ENCODE results near the gene PSMG3. TPM values are rescaled to one million over a fixed set of nuclear protein-coding genes. Genes with fewer than 3 reads are reported as not detected.

Gene PSMG3
- total and polyA plus RNA-seq, 2 experiments from 2014 or later = 28.3 to 84.8 TPM

DNA sequence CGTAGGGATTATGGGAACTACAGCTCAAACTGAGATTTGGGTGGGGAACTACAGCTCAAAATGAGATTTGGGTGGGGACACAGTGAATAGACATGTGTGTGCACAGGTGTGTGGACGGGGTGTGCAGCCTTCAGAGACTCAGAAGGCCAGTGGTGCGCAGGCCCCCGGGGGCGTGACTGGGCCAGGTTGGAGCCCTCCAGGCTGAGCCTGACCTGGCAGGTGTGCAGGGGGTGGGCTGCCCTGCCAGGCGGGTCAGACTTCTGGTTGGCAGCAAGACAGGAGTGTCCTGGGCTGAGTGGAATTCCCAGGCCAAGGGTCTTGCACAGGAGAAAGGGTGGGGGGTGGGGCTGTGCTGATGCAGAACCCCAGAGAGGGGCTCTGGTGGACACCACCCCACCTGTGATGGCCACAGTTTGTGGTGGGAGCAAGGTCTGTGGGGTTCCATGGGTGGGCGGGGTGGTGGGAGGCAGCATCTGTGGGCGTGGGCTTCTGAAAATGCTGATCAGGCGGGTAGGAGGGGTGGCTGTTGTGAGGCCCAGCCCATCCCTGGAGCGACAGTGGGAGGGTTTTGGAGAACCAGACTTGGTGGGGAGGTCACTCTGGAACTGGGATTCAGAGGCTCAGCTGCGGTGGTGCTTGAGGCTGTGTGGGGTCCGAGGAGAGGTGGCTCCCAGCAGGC, 29.3 kb upstream of the PSMG3 start:
- Histone ChIP-seq H3K9me2 (ENCODE audit: insufficient read depth) (no peaks in the 10 kb centered on the region), H3K36me3 (ENCODE audit: insufficient read depth) (no peaks in the 10 kb centered on the region), H3K79me2 (replicated peaks; ENCODE audit: insufficient read depth) (no peaks in the 10 kb centered on the region), H3F3A (replicated peaks; ENCODE audit: low read depth) (no peaks in the 10 kb centered on the region), H3K4me3 (no peak overlapping the region), H3K4me2 (no peak overlapping the region), H3K27ac (ENCODE audit: low read depth) (no peak overlapping the region), H4K20me1 (replicated peaks; ENCODE audit: insufficient read depth) (no peaks in the 10 kb centered on the region), H2AFZ (no peak overlapping the region), H3K27me3 (ENCODE audit: insufficient read depth) (no peaks in the 10 kb centered on the region), H3K4me1 (ENCODE audit: insufficient read depth) (no peaks in the 10 kb centered on the region)
- Mint-ChIP-seq H3K9me3 (no peaks in the 10 kb centered on the region), H3K27ac (no peak overlapping the region), H3K4me1 (no peaks in the 10 kb centered on the region; the same call in 2 of the 3 replicates), H3K36me3 (ENCODE audit: low read depth) (no peaks in the 10 kb centered on the region; the same call in 2 of the 3 replicates), H3K4me3 (no peak overlapping the region), H3K27me3 (ENCODE audit: insufficient read depth, low read depth, poor library complexity) (peaks cover 16% of the 10 kb centered on the region)
- no peak for DNase-seq (ENCODE audit: low spot score)
- no peak for TF ChIP-seq ZNF114 (CRISPR knock-in tag; IDR thresholded peaks at IDR 0.05)
- TF ChIP-seq, protein P1, sequence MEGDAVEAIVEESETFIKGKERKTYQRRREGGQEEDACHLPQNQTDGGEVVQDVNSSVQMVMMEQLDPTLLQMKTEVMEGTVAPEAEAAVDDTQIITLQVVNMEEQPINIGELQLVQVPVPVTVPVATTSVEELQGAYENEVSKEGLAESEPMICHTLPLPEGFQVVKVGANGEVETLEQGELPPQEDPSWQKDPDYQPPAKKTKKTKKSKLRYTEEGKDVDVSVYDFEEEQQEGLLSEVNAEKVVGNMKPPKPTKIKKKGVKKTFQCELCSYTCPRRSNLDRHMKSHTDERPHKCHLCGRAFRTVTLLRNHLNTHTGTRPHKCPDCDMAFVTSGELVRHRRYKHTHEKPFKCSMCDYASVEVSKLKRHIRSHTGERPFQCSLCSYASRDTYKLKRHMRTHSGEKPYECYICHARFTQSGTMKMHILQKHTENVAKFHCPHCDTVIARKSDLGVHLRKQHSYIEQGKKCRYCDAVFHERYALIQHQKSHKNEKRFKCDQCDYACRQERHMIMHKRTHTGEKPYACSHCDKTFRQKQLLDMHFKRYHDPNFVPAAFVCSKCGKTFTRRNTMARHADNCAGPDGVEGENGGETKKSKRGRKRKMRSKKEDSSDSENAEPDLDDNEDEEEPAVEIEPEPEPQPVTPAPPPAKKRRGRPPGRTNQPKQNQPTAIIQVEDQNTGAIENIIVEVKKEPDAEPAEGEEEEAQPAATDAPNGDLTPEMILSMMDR (conservative IDR thresholded peaks at IDR 0.05; ENCODE audit: low read depth in 2 of 2) = no peak
- no peak for TF ChIP-seq CREB1 (CRISPR knock-in tag; IDR thresholded peaks at IDR 0.05; ENCODE audit: low read depth)
- TF ChIP-seq, protein P2, sequence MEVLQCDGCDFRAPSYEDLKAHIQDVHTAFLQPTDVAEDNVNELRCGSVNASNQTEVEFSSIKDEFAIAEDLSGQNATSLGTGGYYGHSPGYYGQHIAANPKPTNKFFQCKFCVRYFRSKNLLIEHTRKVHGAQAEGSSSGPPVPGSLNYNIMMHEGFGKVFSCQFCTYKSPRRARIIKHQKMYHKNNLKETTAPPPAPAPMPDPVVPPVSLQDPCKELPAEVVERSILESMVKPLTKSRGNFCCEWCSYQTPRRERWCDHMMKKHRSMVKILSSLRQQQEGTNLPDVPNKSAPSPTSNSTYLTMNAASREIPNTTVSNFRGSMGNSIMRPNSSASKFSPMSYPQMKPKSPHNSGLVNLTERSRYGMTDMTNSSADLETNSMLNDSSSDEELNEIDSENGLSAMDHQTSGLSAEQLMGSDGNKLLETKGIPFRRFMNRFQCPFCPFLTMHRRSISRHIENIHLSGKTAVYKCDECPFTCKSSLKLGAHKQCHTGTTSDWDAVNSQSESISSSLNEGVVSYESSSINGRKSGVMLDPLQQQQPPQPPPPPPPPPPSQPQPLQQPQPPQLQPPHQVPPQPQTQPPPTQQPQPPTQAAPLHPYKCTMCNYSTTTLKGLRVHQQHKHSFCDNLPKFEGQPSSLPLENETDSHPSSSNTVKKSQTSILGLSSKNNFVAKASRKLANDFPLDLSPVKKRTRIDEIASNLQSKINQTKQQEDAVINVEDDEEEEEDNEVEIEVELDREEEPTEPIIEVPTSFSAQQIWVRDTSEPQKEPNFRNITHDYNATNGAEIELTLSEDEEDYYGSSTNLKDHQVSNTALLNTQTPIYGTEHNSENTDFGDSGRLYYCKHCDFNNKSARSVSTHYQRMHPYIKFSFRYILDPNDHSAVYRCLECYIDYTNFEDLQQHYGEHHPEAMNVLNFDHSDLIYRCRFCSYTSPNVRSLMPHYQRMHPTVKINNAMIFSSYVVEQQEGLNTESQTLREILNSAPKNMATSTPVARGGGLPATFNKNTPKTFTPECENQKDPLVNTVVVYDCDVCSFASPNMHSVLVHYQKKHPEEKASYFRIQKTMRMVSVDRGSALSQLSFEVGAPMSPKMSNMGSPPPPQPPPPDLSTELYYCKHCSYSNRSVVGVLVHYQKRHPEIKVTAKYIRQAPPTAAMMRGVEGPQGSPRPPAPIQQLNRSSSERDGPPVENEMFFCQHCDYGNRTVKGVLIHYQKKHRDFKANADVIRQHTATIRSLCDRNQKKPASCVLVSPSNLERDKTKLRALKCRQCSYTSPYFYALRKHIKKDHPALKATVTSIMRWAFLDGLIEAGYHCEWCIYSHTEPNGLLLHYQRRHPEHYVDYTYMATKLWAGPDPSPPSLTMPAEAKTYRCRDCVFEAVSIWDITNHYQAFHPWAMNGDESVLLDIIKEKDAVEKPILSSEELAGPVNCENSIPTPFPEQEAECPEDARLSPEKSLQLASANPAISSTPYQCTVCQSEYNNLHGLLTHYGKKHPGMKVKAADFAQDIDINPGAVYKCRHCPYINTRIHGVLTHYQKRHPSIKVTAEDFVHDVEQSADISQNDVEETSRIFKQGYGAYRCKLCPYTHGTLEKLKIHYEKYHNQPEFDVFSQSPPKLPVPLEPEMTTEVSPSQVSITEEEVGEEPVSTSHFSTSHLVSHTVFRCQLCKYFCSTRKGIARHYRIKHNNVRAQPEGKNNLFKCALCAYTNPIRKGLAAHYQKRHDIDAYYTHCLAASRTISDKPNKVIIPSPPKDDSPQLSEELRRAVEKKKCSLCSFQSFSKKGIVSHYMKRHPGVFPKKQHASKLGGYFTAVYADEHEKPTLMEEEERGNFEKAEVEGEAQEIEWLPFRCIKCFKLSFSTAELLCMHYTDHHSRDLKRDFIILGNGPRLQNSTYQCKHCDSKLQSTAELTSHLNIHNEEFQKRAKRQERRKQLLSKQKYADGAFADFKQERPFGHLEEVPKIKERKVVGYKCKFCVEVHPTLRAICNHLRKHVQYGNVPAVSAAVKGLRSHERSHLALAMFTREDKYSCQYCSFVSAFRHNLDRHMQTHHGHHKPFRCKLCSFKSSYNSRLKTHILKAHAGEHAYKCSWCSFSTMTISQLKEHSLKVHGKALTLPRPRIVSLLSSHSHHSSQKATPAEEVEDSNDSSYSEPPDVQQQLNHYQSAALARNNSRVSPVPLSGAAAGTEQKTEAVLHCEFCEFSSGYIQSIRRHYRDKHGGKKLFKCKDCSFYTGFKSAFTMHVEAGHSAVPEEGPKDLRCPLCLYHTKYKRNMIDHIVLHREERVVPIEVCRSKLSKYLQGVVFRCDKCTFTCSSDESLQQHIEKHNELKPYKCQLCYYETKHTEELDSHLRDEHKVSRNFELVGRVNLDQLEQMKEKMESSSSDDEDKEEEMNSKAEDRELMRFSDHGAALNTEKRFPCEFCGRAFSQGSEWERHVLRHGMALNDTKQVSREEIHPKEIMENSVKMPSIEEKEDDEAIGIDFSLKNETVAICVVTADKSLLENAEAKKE (CRISPR knock-in tag; IDR thresholded peaks at IDR 0.05) = no peak
- TF ChIP-seq EZH2 (IDR thresholded peaks at IDR 0.05; ENCODE audit: low read depth, unreplicated experiment) = no peak
- TF ChIP-seq ETS1 (IDR thresholded peaks at IDR 0.05) = no peak
- TF ChIP-seq POLR2AphosphoS5 (IDR thresholded peaks at IDR 0.05; ENCODE audit: low read depth) = no peak
- no peak for TF ChIP-seq STAT1 (IDR thresholded peaks at IDR 0.05; ENCODE audit: unreplicated experiment)
- no peak for TF ChIP-seq JUNB (IDR thresholded peaks at IDR 0.05; ENCODE audit: unreplicated experiment)
- TF ChIP-seq EZH2phosphoT487 (IDR thresholded peaks at IDR 0.05; ENCODE audit: unreplicated experiment) = no peak
- TF ChIP-seq REST (IDR thresholded peaks at IDR 0.05; ENCODE audit: unreplicated experiment) = no peak
- TF ChIP-seq NANOG (IDR thresholded peaks at IDR 0.05; ENCODE audit: borderline replicate concordance) = no peak
- no peak for TF ChIP-seq ZNF331 (CRISPR knock-in tag; IDR thresholded peaks at IDR 0.05; ENCODE audit: low read depth)
- ATAC-seq = no peak
